Amygdala (tissue), 56 donors: ENCODE data around the gene CIAPIN1.

ENCODE experiments used
- DNase-seq, 56 donors: peaks; one replicate each; lab custom pipeline; 2025; lab: John Stamatoyannopoulos, UW

Gene CIAPIN1

DNA sequence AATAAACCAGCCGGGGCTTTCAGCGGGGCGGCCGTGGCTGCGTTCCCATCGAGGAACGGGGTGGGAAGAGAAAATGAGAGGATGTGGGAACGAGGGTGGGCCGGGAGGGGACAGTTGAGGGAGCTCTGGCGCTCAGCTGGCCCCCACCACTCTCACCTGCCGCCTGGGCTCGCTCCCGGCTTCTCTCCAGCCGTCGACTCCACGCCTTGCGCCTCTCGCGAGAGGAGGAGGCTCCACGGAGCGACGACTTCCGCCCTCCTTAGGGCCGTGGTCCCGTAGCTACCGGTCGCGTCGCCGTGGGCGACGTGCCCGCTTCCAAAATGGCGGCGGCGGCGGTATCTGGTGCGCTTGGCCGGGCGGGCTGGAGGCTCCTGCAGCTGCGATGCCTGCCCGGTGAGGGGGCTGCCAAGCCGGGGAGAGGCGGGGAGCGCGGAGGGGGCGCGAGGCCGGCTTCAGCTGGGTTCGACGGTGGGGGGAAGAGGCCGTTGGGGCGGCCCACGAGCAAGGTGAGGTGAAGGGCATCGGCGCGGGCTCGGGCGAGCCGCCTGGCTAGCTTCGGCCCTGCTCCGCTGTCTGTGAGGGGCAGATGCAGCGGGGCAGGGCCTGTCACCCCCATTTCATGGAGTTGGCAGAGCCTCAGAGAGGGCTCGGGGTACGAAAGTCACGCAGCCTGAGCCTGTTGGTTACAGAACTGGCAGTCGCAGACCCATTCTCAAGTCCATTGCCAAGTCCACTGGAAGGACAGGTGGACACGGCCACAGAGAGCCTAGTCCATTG, at the start of gene CIAPIN1, which contains the start of gene COQ9:
Gene CIAPIN1 (minus strand): TSS at position 200 of the 777 bp plus-strand sequence. CDS start 6,457 bp downstream, outside the sequence.
Gene COQ9 (plus strand): TSS at position 294 of the 777 bp plus-strand sequence. CDS start 27 bp downstream, at position 321.
- peak in 55 of 56 donors; percentile 23 to 92 (median 76) for DNase-seq

DNA sequence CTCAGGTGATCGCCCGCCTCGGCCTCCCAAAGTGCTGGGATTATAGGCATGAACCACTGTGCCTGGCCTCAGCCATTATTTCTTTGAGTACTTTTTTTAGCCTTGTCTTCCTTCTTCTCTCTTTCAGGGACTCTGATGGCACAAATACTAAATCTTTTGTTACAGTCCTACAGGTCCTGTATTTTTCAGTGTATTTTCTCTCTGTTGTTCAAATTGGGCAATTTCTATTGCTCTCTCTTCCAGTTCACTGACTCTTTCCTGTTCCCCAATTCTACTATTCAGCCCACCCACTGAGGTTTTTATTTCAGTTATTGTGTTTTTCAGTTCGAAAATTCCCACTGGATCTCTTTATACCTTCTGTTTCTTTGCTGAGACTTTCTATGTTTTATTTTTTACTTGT, 46.6 kb upstream of the CIAPIN1 start:
- no peak for DNase-seq

DNA sequence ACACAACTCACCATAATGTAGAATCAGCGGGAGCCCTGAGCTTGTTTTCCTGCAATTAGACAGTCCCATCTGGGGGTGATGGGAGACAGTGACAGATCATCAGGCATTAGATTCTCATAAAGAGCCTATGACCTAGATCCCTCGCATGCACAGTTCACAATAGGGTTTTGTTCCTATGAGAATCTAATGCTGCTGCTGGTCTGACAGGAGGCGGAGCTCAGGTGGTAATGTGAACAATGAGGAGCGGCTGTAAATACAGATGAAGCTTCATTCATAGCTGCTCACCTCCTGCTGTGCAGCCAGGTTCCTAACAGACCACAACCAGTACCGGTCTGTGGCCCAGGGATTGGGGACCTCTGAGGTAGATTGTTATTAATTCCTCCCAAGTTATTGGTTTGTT, 42.0 kb upstream of the CIAPIN1 start:
- no peak for DNase-seq

DNA sequence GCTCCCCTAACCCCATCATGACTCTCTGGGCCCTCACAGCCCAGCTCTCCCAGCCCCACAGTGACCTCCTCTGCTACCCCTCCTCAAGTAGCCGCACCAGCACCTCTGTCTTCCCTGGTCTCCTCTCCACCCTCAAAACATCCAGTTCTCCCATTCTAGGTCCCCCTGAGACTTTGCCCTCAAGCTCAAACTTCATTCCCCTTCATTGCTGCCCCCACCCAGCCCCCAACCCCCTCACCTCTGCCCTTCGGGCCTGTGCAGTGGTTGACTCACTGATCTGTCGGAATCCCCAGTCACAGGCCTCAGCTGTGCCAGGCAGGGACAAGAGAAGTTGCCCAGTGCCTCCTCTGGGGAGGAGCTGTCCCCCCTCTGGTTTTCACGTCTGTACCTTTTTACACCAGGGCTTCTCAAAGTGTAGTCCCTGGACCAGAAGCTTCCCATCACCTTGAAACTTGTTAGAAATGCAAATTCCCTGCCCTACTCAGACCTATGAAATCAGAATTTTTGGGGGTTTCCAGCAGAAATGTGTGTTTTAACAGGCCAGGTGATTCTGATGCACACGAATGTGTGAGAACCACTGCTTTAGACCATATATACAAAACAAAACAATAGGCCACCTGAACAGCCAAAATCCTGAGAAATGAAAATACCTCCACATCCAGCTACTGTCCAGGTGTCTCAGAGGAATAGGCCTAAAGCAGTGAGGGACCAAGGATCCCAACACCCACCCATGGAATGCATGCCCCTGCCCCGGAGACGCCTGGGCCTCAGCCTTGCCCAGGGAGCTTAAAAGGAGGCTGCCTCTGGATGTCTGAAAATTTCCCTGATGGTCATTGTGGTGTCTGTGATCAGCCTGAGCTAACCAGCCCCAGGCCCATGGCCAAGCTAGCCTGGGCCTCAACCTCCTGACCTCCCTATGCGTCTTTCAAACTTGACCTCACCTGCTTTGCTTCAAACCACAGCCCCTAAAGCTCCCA, 40.0 kb upstream of the CIAPIN1 start:
- no peak for DNase-seq

DNA sequence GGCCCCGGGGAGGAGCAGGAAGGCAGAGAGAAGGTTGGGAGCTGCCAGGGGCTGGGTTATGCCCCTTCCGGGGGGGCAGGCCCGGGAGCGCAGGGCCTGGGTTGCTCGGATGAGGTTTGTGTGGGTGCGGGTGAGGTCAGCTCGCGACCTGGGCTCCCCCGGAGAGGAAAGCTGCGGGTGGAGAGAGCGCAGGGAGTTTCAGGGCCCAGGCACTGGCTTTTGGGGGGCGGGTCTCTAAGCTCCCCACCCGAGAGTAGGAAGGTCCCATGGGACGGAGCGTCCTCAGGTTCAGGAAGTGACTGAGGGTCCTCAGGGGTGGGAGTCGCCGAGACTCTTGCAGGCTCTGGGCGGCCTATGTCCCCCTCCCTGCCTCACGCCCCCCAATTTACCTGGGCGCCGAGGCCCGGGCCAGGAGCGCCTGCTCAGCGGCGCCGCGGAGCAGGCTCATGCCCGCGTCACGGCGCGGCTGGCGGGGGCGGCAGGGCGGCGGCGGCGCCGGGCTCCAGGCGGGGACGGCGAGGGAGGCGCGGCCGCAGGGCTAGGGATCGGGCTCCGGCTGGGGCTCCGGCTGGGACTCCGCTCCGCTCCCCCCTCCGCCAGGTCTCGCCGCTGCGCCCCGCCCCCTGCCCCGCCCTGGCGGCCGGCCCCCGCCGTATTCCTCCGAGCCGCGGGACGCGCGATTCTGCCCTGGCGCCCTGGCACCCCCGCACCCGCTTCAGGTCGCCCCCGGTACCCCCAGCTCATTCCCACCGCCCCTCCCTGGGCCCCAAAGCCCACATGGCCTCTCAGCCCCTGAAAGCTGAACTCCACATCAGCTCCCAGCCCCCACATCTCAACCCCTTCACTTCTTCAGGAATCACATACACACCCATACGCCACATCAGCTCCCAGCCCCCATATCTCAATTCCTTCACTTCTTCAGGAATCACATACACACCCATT, 39.0 kb upstream of the CIAPIN1 start, which contains the start of gene DOK4:
Gene DOK4 (minus strand): TSS at position 578 of the 942 bp plus-strand sequence. CDS start 6,986 bp downstream, outside the sequence.
- DNase-seq = peak in 41 of 56 donors; percentile 10 to 73 (median 41)

DNA sequence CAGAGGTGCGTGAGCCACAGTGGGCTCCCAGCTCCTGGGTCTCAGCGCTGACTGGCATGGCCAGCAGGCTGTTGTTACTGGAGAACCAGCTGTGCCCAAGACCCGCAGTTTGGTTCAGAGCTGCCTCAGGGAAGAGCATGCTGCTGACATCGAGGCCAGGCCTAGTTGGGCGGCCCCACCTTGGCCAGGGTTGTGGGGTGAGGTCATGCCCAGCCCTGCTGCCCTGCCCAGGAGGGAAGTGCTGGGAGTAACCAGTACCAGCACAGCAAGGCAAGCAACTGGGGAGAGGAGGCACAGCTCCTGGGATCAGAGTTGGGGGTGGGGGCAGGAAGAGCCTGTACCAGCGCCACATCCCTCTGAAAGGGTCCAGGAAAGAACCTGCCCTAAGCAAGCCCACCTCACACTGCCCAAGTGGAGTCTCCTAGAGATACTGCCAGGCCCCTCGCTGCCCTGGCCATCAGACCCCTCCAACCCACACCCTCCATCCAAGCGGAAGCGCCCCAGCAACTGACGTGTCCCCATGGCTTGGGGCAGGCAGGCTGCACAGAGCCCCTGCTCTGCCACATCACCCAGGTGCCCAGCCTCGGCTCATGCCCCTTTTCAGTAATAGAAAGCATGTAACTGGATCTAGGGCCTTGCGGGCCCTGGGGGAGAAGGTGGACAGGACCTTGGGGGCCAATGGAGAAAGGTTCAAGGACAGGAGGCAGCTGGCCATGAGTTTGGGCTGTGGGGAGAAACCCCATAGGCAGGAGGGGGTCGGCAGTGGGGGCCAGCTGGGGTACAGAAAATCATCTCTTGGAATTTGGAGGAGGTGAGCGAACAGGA, 38.1 kb upstream of the CIAPIN1 start:
- DNase-seq = no peak

DNA sequence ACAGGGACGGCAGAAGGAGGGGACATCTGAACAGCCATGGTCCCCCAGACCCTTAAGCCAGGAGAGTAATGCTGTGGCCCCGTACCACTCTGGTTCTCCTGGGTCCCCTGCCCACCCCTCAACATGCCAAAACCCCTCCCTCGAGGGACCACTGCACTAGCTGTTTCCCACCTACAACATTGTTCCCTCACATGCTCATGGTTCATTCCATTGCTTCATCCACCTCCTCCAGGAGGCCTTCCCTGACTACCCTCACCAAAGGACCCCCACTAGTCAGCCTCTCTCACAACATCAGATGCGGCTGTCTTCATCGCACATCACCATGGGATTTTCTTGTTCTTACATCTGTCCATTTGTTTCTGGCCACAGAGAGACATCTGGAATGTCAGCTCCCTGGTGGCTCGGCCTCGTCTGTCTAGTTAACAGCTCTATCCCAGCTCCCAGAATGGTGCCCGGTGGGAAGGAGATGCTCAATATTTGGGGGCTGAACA, 37.4 kb upstream of the CIAPIN1 start:
- DNase-seq = no peak

DNA sequence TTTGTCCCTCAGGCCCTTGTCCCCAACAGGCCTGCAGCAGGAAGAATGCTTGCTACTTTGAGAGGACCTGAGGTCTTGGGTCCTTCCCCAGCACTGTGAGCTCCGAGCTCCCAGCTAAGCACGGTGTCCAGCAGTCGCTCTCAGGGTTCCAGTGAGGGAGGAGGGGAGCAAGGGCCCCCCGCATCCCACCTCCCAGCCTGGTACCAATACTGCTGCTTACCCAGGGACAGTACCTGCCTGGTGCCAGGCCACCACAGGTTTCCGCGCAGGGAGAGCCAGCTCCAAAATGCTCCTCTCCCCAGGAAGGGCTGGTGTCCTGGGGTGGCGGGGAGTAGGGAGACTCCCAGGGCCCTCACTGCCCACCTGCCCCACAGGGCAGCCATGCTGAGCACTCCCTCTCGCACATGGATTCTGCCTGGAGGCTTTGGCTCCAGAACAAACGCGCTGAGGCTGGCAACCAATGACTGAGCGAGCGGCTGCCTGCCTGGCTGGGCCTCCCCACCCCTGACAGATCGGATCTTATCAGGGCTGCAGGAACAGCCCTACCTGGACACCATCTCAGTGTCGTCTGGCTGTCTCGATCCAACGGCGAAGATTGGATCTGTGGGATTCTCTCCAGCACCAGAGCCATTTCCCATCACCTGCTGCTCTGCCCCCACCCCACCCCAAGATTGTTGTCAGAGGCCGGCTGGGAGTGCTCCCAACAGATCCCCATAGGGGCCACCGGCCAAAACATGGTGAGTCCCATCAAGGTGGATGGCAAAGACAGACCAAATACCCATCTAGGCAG, 36.7 kb upstream of the CIAPIN1 start:
- no peak for DNase-seq

DNA sequence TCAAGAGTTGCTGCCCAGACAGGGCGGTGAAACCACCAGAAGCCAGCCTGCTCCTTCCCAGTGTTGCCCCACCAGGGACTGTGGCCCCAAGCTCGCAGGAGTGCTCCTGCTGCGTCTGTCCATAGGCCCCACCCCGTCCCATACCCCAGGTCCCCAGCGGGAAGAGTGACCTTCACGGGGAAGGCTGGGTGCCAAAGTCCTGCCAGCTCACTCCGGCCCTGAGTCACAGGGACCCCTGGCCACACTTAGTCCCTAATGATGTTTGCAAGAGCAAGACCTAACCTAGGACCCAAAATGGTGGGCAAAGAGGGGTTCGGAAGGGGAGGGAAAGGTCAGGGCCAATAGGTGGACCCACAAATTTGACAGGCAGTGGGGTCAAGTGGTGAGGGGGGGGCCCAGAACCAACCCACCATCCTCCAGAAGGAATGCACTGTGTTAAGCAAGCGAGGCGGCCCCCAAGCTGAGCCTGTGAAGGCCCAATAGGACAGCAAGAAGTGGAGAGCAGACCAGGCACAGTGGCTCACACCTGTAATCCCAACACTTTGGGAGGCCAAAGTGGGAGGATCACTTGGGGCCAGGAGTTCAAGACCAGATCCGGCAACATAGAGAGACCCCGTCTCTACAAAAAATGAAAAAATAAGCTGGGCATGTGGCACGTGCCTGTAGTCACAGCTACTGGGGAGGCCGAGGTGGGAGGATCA, 35.8 kb upstream of the CIAPIN1 start:
- DNase-seq = no peak

DNA sequence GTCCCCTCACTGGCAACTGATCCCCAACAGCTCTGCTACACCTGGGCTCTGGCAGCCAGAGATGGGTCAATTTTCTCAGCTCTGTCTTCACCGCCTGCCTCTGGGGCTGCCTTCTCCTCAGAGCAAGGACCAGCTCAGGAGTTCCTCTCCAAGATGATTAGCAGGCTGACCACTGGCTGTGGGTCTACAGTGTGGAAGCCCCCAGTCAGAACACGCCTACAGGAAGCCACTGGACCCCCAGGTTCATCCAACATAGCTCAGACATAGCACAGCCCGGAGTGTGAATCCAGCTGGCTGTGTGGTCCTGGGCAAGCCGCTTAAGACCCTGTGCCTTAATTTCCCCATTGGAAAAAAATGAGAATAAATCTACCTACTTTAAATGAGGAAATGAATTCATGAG, 34.2 kb upstream of the CIAPIN1 start:
- DNase-seq = no peak

DNA sequence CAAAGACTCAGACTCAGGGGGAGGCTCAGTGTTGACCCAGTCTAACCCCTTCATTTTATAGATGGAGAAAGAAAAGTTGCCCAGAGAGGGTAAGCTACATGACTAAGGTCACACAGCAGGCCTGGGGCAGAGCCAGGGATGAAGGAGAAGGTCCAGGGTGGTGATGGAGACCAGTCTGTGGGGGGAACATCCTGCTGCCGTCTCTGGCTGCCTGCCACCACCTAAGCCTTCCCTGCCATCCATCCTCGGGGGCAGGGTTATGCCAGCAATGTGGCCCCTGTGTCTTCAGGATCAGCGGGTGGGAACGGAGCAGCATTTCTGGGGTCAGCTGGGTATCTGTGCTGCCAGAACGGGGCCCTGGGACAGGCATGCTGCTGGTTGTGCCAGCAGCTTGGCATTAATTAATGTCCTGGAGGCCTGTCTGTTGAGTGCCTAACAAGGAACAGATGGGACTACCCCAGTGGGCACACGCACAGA, 33.6 kb upstream of the CIAPIN1 start:
- DNase-seq = no peak

DNA sequence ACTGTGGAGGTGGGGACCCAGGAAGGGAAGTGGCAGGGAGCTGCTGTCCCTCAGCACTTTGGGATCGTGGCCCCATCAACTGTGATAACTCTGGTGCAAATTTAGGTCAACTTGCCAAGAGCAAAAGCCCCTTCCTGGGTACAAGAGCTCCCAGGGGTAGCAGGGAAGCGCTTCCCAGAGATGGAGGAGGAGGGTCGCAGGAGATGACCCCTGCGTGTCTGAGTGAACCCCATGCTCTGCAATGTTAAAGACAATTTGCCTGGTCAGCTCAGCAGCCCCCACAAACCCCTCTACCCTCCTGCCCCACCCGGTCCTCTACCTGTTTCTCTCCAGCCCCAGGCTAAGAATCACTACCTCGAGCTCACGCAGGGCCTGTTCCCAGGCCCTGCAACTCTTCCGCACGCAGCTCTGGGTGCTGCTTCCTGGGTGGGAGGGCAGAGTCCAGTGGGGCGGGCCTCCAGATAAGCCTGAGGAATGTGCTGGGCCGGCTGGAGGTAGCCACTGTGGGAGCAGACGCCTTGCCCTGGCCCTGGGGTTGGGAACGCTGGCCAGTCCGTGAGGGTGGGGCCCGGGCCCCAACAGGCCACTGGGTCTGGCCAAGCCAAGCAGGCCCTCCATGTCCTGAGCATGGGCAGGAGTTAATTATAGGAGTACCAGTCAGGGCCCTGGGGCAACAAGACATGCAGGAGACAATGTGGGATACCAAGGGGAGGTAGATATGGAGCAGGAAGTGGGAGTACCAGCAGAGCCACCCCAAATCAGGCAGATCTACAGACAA, 33.0 kb upstream of the CIAPIN1 start:
- no peak for DNase-seq

DNA sequence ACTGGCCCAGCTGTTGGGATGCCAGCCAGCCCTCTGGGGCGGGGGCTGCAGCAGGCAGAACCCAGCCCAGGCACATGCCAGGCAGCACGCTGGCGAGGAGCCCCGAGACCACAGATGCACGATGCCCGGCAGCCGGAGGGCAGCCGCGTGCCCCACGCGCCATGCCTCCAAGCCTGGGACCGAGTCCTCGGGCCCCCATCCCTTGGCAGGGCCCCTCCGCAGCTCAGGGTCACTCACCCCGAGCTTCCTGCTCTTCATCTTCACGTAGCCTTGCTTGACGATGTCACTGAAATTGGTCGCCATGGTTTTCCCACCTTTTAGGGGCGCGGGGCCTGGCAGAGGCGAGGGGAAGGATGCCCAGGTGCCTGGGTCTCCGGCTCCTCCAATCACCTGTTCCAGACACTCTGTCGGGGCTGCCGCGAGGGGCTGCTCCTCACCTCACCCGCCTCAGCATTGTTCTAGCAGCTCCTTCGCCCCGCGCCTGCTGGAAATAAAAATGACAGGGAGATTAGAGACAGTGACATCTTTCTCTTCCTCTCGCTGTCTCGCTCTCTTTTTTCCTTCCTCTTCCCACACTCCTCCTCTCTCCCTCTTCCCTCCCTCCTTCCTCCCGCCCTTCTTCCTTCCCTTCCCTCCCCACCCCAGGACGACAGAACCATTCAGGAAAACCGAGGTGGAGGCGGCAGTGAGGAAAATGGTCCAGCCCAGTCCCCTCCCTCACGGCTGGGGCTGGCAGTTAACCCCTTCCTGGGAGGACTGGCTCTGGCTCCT, 32.2 kb upstream of the CIAPIN1 start:
- DNase-seq = peak in 39 of 56 donors; percentile 11 to 69 (median 36)

DNA sequence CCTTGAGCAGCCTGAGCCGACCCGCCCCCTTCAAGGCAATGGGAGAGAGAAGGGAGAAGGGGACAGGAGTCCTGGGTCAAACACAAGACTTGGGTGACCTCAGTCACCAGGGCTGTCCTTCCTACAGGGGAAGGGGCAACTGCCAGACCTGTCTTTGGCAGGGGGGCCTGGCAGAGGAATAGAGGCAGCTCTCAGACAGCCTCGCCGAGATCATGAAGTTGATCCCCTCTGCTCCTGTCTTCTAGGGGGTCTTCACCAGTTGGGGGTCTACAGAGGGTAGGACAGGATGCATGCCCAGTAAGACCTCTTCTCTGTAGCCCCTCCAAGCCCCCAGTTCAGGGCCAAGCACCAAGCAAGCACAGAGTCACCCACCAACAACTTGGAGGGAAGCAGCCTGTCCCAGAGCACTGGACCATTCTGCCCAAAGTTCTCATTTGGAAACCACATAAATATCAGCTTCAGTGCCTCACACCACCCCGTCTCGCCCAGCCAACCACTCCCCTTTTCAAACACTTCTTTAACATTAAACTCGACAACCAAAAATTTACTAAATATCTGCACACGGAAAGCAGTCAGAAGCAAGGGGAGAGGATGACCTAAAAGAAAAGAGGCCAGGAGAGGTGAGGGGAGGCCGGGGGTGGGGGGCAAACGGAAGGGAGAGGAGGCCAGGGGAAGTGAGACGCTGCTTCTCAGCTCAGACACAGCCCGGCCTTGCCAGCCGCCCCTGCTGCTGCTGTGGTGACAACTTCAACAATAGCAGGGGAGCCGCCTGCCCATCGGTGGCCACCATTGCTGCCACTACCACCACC, 31.4 kb upstream of the CIAPIN1 start:
- DNase-seq = peak in 1 of 56 donors; percentile 18
